HG03108 (cell line): ENCODE data around the gene ARHGAP20.
"Not testable (repeated sequence)": the region's sequence is repeated elsewhere in the genome, so short reads cannot be mapped to it uniquely, and the experiment has no call there.

Experiments
- ATAC-seq: cut with Tn5 transposase; IDR thresholded peaks from one replicate; pipeline ENCODE4 v1.9.1; 2021; ENCODE audit warnings: moderate library complexity; ENCODE audit not compliant: unreplicated experiment

ARHGAP20 gene

GRCh38 chr11:110619366-110619765, 92.9 kb downstream of the ARHGAP20 start:
- not testable (repeated sequence) for ATAC-seq

GRCh38 chr11:110614031-110614430, 98.2 kb downstream of the ARHGAP20 start:
- no peak for ATAC-seq

- no peak for ATAC-seq
Measured at GRCh38 chr11:110613197-110613918, 98.9 kb downstream of the ARHGAP20 start.

- ATAC-seq = no peak
Measured at GRCh38 chr11:110606415-110606814, 105.8 kb downstream of the ARHGAP20 start.

- ATAC-seq = no peak
Measured at GRCh38 chr11:110601936-110602335, 110.3 kb downstream of the ARHGAP20 start.

GRCh38 chr11:110600322-110600721, 111.9 kb downstream of the ARHGAP20 start:
- ATAC-seq = no peak

GRCh38 chr11:110599207-110599606, 113.0 kb downstream of the ARHGAP20 start:
- no peak for ATAC-seq

GRCh38 chr11:110598725-110599124, 113.5 kb downstream of the ARHGAP20 start:
- ATAC-seq = no peak

GRCh38 chr11:110587972-110588371, 124.3 kb downstream of the ARHGAP20 start:
- no peak for ATAC-seq

- ATAC-seq = no peak
Measured at GRCh38 chr11:110587129-110587528, 125.1 kb downstream of the ARHGAP20 start.

- ATAC-seq = no peak
Measured at GRCh38 chr11:110584150-110584549, 128.1 kb downstream of the ARHGAP20 start.

GRCh38 chr11:110582728-110583432, 129.4 kb downstream of the ARHGAP20 start:
- ATAC-seq = no peak

GRCh38 chr11:110580571-110580970, 131.7 kb downstream of the ARHGAP20 start:
- ATAC-seq = no peak

GRCh38 chr11:110573411-110573810, 138.8 kb downstream of the ARHGAP20 start:
- no peak for ATAC-seq

GRCh38 chr11:110571081-110571720, 141.0 kb downstream of the ARHGAP20 start:
- ATAC-seq = no peak

GRCh38 chr11:110566577-110566976, 145.7 kb downstream of the ARHGAP20 start:
- ATAC-seq = no peak

- no peak for ATAC-seq
Measured at GRCh38 chr11:110565357-110566336, 146.6 kb downstream of the ARHGAP20 start.

GRCh38 chr11:110564676-110565356, 147.4 kb downstream of the ARHGAP20 start:
- no peak for ATAC-seq

GRCh38 chr11:110544779-110545178, 167.5 kb downstream of the ARHGAP20 start:
- ATAC-seq = no peak

- ATAC-seq = no peak
Measured at GRCh38 chr11:110538154-110538553, 174.1 kb downstream of the ARHGAP20 start.
